Heart right ventricle (tissue), 16 donors: ENCODE data around the gene CGB2. TPM values are rescaled to one million over a fixed set of nuclear protein-coding genes. Genes with fewer than 3 reads are reported as not detected.
"Not testable (repeated sequence)": the region's sequence is repeated elsewhere in the genome, so short reads cannot be mapped to it uniquely, and the experiment has no call there.

Experiments
- ATAC-seq, 8 donors: fragments of 200-7000 bp; cut with Tn5 transposase; one replicate each; pipeline ENCODE4 v1.9.1; 2020; ENCODE audit warnings: mild to moderate bottlenecking in 8 of 8, moderate library complexity in 8 of 8, moderate number of reproducible peaks in 1 of 8
- DNase-seq, 2 donors: peaks; one replicate each; pipeline ENCODE4 v3.0.0-alpha.2; 2020
- H3K27ac ChIP-seq, 10 donors: fragments of 200-600 bp; sonication (generic) in 2 of 10; one replicate each; pipeline versions ENCODE4 v1.5.0 to v1.8.0; 2020 to 2022; ENCODE audit warnings: mild to moderate bottlenecking in 3 of 10
- H3K27me3 ChIP-seq, 7 donors: fragments of 200-600 bp; one replicate each; pipeline ENCODE4 v1.8.0; 2021 to 2022; ENCODE audit warnings: mild to moderate bottlenecking in 2 of 7
- H3K36me3 ChIP-seq, 9 donors: fragments of 200-600 bp; sonication (generic) in 1 of 9; one replicate each; pipeline versions ENCODE4 v1.5.0 to v1.8.0; 2020 to 2022; ENCODE audit warnings: mild to moderate bottlenecking in 2 of 9
- H3K4me1 ChIP-seq, 9 donors: fragments of 200-600 bp; sonication (generic) in 1 of 9; one replicate each; pipeline versions ENCODE4 v1.5.0 to v1.8.0; 2020 to 2022; ENCODE audit warnings: mild to moderate bottlenecking in 4 of 9
- H3K4me3 ChIP-seq, 10 donors: fragments of 200-600 bp; sonication (generic) in 2 of 10; one replicate each; pipeline versions ENCODE4 v1.5.0 to v1.8.0; 2020 to 2022; ENCODE audit warnings: mild to moderate bottlenecking in 7 of 10, moderate library complexity in 2 of 10
- H3K9me3 ChIP-seq, 11 donors: fragments of 200-600 bp in 10 of 11; sonication (generic) in 2 of 11; one replicate each; pipeline versions ENCODE4 v1.5.0 to v1.8.0; 2013 to 2022; ENCODE audit warnings: mild to moderate bottlenecking in 2 of 11, control low read depth in 1 of 11, moderate library complexity in 1 of 11
- CTCF ChIP-seq, 9 donors: fragments of 200-600 bp; sonication (generic) in 2 of 9; IDR thresholded peaks; one replicate each; pipeline versions ENCODE4 v1.5.0 to v1.8.0; 2021 to 2022; ENCODE audit warnings: antibody characterized with exemption in 9 of 9, mild to moderate bottlenecking in 5 of 9, moderate library complexity in 1 of 9
- WGBS, 2 donors: extraction: QIAGEN DNeasy Blood & Tissue Kit; methylation state at CpG; one replicate each; pipeline ENCODE4 v1.1.7; 2013; ENCODE audit warnings: inconsistent platforms in 1 of 2; 5-methylcytosine and 5-hydroxymethylcytosine counted together
- intact Hi-C, 10 donors: fragments of 100-400 bp; cut with DNase I; formaldehyde crosslinking; loops; one replicate each; pipeline versions ENCODE4 v1.11.1 to v1.14.2; 2022
- long read RNA-seq, 3 donors: library from polyadenylated mRNA; unstranded; transcript quantifications; one replicate each; pipeline ENCODE4 v2.0.0, GENCODE V29; 2020 to 2021
- polyA plus RNA-seq, 2 donors: library from polyadenylated mRNA; stranded (reverse); fragments of 200-250 nt; gene quantifications; one replicate each; pipeline ENCODE4 v1.2.3, GENCODE V29; 2013
- total RNA-seq, 10 donors: library from RNA; stranded (reverse); fragmentation: NEBNext Ultra II Directional in 3 of 10; extraction: Animal tissue kit (Norgen Biotek cat#: 25700) in 3 of 10; gene quantifications; one replicate each; pipeline versions ENCODE4 v1.2.1 to v1.2.4, GENCODE V29; 2021 to 2023
- donor health status: Arrhythmogenic right ventricular cardiomyopathy.
- donor health status: ischemic (EF 13 %, LVEDD 7.1; RV severe dilation, severe dysfunction).
- donor health status: healthy with polysubstance abuse.
- donor health status: DM: no; HTN: yes; CAD: no.
- donor health status: DM: no; HTN: no; CAD: no.
- donor health status: ischemic (EF 25% LVEDD 6.9; RV normal size, moderate dysfunction).
- donor health status: ischemic (EF 25% LVEDD 5.7; RV mildly dilated, moderate dysfunction).
- donor health status: healthy.
- donor health status: DM: yes; HTN: yes; CAD: no.
- donor health status: Ischemic cardiomyopathy.
- donor health status: ischemic (EF 35%, LVEDD 5.7; RV mildly dilated, moderate dysfunction).
- donor health status: nonischemic (EF 11% LVEDD 7.7; RV severe dilation, severe dysfunction).
- donor health status: DM: yes; HTN: yes; CAD: no.
- donor health status: PGD.
- donor health status: ischemic (EF 29% LVEDD 5.4; RV normal size, mild dysfunction).
- donor health status: nonischemic (EF 23%, LVEDD 6.1; RV moderate dilation, normal function).

The CGB2 gene
- total RNA-seq (not detected), polyA plus RNA-seq (not detected)
- long read RNA-seq, donor 1, result 0 reads
- long read RNA-seq, donor 2, result 0 reads
- long read RNA-seq, donor 3, result 0 reads

- H3K4me1 ChIP-seq, H3K36me3 ChIP-seq, H3K9me3 ChIP-seq, H3K4me3 ChIP-seq, H3K27ac ChIP-seq, intact Hi-C loops, DNase-seq, ATAC-seq: not testable (repeated sequence)
- H3K27me3 ChIP-seq, result peaks cover 0 to 11% (median 8%) of the 10 kb centered on the region in 7 donors
- peak in 5 of 9 donors; percentile 11 to 46 (median 31) for TF ChIP-seq CTCF (IDR thresholded peaks at IDR 0.05)
- 19 to 24% methylated on average over 28 of the region's 28 CpGs for WGBS, 2 donors
These were observed at the start of gene CGB2 for GRCh38 chr19:49031642-49032301. Gene CGB2, plus strand, starts transcription at chr19:49031890. Its CDS starts 206 bp downstream, at chr19:49032096.

- Histone ChIP-seq H3K27ac (peak overlapping the region in 4 of 10 donors; percentile 48 to 94 (median 63)), H3K9me3 (no peaks in the 10 kb centered on the region), H3K36me3 (peaks cover 0 to 86% (median 58%) of the 10 kb centered on the region in 9 donors), H3K4me3 (no peak overlapping the region), H3K27me3 (no peaks in the 10 kb centered on the region), H3K4me1 (peaks cover 3 to 40% (median 13%) of the 10 kb centered on the region in 9 donors)
- no peak for TF ChIP-seq CTCF (IDR thresholded peaks at IDR 0.05)
- DNase-seq (no peak), ATAC-seq (no peak)
- 92 to 94% methylated on average over 9 of the region's 9 CpGs for WGBS, 2 donors
- intact Hi-C loops, result no loop called here
These were observed 49.4 kb upstream of the CGB2 start for GRCh38 chr19:48982280-48982679.

DNA sequence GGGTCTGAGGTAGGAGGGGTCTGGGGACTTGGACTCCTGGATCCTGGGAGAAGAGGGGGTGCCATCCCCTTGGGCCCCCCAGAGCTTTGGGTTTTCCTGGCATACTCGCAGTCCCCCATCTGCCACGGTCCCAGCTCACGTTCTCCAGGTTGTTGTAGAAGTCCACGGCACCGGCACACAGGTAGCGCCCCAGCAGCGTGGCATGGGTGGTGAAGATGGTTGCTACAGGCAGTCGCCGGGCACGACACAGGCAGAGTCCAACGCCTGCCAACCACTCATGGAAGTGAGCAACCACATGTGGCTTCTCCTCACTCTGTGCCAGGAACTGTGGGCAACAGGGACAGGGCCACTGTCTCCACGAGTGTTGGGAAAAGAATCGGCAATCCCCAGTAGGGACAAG lies 46.0 kb upstream of the CGB2 start:
- no peak for DNase-seq
- no peaks in the 10 kb centered on the region for H3K9me3 ChIP-seq
- no peak overlapping the region for H3K4me3 ChIP-seq
- no peak for TF ChIP-seq CTCF (IDR thresholded peaks at IDR 0.05)
- intact Hi-C loops, result no loop called here
- peaks cover 0 to 98% (median 56%) of the 10 kb centered on the region in 9 donors for H3K36me3 ChIP-seq
- 92 to 95% methylated on average over 13 of the region's 13 CpGs for WGBS, 2 donors
- H3K27ac ChIP-seq, result peak overlapping the region in 3 of 10 donors; percentile 0 to 11 (median 9)
- H3K4me1 ChIP-seq, result peaks cover 3 to 32% (median 12%) of the 10 kb centered on the region in 9 donors
- ATAC-seq, result no peak
- no peaks in the 10 kb centered on the region for H3K27me3 ChIP-seq

GRCh38 chr19:48986211-48986610 lies 45.5 kb upstream of the CGB2 start:
- H3K27me3 ChIP-seq, result no peaks in the 10 kb centered on the region
- intact Hi-C loops, result no loop called here
- no peak overlapping the region for H3K4me3 ChIP-seq
- peak overlapping the region in 3 of 10 donors; percentile 0 to 11 (median 9) for H3K27ac ChIP-seq
- peaks cover 0 to 98% (median 56%) of the 10 kb centered on the region in 9 donors for H3K36me3 ChIP-seq
- TF ChIP-seq CTCF (IDR thresholded peaks at IDR 0.05), result no peak
- ATAC-seq, result no peak
- no peak for DNase-seq
- H3K9me3 ChIP-seq, result no peaks in the 10 kb centered on the region
- WGBS, 2 donors, result 92 to 97% methylated on average over 3 of the region's 3 CpGs
- H3K4me1 ChIP-seq, result peaks cover 8 to 37% (median 17%) of the 10 kb centered on the region in 9 donors
